IPS DF 19.7 (cell line): ENCODE results near the gene MAB21L3.

Experiments
- DNase-seq: peaks from one replicate; pipeline ENCODE4 v3.0.0-alpha.2; 2013; ENCODE audit warnings: low read depth, low spot score

The MAB21L3 gene

DNA sequence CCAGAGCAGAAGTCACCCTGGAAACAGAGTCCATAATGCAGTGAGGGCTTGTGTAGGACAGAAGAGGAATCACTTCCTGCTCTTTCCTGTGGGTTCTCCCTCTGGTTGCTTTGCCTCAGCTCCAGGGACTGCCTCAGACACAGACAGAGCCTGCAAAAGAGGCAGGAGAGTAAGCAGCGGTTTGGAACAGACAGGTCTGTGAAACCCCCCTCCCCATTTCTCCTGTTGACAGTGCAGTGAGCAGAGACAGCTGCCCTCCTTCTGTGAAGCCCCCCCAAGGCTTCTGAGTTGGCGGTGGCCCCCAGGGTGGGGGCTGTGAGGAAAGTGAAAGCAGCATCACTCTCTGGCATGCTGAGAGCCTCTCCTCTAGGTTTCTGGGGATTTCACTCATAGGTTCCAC is 53.0 kb downstream of the MAB21L3 start:
- DNase-seq = no peak

DNA sequence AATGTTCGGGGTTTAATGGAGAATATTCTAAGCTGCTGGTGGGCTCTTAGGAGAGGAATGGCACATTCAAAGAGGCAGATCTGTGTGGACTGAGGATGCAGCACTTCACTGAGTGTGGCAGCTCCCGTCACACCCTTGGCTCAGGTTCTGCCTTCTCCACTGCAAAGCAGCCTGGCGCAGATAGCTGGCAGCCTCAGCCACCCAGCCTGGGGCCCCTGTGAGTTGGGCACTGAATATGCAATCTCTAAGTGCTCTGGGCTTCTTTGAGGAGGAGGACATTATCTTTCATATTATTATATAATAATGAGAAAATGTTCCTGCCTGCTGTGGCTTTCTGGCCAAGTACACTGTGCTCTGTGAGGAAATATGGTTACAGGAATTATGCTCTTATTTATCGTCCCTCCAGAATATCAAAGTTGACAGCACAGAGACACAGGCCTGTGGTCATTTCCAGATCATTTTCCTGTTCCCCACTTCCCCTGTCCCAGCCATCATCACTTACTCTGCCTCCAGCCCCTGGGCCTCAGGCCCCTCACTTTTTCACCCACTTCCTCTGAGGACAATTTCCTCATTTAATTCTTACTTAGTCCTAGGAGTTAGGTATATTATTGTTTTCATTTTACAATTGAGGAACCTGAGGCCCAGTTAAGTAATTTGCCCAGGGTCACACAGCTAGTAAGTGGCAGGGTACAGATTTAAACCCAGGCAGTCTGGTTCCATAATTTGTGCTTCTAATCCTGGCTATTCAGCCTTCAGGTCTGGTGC is 53.6 kb downstream of the MAB21L3 start:
- no peak for DNase-seq

DNA sequence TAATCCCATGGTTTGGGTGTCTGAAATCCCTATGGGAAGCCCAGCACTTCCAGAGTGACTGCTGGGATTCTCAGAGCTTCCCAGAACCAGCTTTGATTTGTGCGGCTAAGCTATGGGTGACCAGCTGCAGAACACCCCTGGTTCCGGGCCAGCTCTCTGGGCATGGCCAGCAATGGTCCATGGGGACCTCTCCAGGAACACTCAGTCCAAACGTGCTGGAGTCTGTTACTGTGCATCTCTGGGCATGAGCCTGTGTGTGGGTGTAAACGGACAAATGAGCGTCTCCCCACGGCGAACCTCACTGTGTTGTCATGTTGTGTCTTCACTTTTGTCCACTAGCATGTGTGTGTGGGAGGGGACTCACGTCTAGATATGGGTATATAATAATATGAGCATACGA is 54.4 kb downstream of the MAB21L3 start:
- DNase-seq = no peak

DNA sequence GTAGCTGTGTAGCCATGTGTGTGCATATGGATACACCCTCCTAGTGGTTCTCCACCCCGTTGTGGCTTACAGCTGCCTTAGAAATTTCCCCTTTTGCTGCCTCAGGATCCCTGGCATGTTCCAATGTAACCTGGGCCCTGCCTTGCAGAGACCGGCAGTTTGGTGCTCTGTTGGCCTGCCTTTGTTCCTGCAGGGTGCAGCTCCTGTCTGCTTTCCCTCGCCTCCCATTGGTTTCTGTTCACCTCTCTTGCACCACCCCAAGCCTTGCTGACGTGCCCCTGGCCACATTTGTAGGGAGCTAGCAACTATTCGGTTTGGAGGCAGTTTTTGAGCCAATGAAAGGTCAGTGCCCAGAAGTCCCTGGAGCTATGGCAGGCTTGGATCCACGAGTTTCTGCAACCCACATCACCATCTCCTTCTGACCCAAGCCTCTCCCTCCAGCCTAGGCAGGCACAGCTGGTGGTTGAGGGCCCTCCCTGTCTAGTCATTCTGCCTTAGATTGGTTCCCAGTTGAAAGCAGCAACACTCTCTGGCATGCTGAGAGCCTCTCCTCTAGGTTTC is 54.9 kb downstream of the MAB21L3 start:
- DNase-seq = no peak

DNA sequence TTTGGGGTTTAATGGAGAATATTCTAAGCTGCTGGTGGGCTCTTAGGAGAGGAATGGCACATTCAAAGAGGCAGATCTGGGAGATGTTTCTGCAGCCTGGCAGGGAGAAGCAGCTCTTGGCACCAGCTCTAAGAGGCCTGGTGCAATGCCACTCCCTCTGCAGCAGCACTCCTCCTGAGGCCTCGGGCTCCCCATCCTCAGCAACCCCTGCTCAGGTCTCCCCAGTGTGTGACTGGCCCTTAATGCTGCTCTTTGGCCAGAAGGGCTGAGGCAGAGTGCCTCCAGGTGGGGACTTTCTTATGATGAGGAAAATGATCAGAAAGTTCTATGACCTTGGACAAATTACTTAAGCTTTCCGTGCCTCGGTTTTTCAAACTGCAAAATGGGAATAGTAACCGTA is 55.5 kb downstream of the MAB21L3 start:
- DNase-seq = no peak

DNA sequence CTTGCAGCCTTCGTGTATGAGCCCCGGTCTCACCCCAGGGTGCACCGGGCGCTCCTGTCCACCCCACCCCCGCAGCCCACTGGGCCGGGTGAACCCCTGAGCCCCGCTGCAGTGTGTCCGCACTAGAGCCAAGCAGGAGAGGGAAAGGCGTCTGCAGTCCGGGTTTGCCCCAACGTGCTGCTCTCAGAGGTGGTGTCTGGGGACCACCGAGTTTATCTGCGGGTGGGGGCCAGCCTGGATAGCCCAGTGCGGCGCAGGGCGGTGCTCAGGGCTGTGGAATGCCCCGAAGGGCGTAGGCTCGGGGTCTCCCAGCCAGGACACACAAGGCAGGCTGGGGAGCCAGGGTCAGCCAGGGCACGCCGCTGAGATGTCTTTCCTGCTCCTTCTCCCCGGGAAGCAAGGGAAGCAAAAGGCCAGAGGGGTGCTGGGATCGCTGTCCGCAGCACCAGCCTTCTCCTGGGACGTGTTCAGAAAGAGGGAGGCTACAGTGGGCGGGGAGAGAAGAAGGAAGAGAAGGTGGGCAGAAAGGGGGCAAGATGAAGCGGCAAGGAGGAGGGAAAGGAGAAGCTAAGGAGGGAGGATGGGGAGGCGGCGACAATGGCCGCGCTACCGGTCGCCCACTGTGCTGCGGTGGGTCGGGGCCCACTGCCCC is 56.6 kb downstream of the MAB21L3 start:
- DNase-seq = no peak

DNA sequence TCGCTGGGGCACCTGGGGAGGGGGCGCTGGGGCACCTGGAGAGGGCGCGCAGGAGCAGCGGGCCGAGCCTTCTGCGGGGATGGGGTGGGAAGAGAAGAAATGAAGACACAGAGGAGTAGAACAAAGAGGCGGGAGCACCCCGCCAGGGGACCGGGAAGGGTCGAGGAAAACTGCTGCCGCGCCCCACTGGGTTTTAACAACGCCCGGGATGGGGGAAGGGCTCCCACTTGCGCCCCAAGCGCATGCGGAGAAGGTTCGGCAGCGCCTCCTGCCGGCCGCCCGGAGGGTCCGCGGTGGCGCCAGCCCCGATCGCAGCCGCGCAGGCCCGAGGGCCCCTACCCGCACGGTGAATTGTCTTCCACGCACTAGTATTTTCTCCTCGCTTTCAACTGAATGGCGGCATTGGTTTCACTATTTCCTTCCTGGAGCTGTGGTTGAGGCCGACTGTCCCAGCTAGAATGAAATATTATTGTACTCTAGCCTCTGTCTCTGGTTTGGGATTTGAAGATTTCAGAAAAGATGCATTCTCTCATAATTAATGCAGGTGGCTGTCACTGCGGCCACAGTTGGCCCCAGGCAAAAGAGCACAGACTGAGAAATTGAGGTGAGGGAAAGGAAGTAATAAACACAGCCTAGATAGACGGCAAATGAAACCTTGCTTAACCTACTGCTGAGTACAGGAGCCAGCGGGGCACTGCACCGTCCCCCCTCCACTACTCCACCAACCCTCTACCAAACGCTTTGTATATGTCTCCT is 57.3 kb downstream of the MAB21L3 start:
- DNase-seq = no peak

DNA sequence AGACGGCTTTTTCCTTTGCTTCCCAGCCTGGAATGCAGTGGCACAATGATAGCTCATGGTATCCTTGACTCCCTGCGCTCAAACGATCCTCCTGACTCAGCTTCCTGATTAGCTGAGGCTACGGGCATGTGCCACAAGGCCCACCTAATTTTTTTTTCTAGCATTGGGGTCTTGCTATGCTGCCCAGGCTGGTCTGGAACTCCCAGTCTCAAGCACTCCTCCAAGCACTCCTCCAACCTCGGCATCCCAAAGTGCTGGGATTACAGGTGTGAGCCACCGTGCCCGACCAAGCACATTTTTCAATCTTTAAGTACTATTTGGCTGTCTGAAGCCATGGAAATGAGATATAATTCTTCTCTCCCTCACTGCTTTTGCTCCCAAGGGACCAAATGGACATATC is 58.7 kb downstream of the MAB21L3 start:
- DNase-seq = no peak

DNA sequence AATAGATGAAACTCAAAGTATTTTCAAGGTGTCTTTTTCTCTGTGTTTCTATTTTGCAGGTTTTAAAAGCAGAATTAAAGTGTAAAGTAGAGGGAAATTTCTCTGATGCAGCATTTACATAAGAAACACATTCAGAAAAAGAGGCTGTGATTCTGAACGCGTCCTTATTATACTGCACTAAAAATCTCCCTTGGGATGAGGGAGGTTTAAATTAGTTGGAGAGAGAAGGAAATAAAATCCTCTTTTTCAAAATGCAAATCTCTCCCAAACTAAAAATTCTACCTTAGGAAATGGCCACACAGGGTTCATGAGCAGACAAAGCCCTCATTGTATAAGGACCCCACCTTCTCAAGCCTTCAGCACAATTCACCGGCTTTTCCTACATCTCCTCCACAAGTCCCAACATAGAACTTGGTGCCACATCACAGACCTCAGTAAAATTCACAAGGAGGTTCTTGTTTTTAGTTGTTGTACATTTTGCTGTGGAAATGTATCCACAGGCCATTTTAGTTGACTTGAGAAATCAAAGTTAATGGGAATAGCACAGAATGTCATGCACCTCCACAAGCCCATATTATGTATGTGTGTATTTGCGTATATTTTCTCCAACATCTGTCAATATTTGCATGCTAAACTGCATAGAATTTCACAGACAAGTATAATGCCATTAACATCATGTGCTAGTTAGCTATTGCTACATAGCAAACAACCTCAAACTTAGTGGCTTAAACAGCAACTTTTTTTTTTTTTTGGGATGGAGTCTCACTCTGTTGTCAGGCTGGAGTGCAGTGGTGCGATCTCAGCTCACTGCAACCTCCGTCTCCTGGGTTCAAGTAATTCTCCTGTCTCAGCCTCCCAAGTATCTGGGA is 59.8 kb downstream of the MAB21L3 start:
- no peak for DNase-seq

DNA sequence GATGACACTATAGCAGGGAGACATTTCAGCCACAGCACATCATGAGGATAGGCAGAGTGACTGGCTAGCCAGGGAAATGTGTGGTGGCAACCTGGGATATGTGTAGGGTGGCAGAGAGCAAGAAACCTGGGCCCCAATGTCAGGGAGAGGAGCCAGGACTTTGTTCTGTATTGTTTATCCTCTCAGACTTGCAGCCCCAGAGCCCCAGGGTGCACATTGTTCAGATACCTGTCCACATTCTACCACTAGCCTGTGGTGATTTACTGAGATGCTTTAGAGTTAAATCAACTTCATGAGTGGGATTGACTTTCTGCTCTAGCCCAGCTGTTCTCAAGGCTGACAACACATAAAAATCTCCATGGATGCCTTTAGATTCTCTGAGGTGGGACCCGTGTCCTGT is 61.5 kb downstream of the MAB21L3 start:
- no peak for DNase-seq

DNA sequence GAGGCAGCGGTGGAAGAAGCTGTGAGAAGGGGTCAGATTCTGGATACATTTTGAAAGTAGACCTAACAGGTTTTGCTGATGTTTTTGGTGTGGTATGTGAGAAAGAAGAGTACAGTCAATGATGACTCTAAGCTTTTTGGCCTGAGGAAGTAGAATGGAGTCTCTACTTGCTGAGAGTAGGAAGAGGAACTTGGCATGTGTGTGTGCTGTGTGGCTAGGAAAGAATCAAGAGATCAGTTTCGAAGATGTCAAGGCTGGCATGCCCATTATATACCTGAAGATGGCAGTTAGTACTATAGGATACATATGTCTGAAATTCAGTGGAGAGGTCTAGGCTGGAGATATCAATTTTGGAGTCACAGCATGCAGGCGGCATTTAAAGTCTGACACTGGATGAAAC is 64.4 kb downstream of the MAB21L3 start:
- no peak for DNase-seq

DNA sequence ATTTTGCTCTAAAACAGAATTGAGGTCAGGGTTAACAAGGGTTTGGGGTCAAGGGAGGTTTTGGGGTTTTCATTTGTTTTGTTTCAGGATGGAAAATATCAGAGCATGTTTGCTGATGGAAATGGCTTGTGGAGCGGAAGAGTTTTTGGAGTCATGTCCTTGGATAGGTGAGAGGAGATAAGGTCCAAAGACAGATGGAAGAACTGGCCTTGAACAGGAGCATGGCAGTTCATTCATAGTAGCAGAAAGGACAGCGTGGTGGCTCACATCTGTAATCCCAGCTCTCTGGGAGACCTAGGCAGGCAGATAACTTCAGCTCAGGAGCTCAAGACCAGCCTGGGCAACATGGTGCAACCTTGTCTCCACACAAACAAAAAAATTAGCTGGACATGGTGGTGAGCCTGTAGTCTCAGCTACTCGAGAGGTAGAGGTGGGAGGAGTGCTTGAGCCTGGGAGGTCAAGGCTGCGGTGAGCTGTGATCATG is 65.1 kb downstream of the MAB21L3 start:
- DNase-seq = no peak

DNA sequence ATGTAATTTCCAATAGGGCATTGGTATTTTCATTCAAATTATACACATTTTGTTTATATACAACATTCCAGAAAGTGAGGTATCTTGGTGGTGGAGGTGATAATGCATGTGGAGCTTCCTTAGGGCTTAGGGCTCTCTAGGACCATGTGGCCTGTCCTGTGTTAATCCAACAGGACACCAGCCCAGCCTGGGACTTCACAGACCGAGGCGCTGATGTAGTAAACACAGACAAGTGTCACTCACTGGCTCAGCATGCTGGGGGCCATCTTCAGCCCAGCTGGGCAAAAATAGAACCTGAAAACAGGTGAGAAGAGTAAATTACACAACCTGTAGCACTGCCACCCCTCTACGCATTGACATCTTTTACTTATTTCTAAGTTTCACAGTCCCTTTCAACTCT is 66.7 kb downstream of the MAB21L3 start:
- no peak for DNase-seq

DNA sequence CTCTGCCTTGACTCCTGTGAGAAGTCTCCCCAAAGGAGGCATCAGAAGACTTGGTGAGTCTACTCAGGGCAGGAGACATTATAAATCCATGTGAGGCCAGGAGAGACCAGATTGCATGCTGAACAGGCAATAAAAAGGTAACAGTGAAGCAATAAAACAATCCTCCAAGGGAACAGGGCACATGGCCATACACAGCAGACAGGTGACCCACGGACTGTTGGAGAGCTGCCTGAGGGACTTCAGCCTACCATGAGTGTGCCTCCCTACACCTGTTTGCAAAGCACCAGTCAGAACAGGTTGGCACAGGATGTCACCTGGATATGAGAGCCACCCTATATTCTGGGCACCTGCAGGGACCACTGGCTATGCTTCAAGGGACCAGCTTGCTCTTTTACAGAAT is 67.6 kb downstream of the MAB21L3 start:
- no peak for DNase-seq

DNA sequence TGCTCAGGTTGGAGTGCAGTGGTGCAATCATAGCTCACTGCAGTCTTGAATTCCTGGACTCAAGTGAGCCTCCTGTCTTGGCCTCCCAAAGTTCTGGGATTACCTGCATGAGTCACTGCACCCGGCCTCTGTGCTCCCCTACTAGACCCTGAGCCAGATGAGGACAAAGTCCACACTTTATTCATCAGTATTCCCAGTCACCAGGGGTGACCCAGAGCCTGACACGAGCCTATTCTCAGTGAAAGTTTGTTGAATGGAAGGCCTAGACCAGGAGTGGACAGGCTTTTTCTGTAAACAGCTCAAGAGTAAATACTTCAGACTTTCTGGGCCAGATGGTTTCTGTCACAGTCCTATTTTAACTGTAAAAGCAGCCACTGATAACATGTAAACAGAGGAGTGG is 68.2 kb downstream of the MAB21L3 start:
- DNase-seq = no peak

DNA sequence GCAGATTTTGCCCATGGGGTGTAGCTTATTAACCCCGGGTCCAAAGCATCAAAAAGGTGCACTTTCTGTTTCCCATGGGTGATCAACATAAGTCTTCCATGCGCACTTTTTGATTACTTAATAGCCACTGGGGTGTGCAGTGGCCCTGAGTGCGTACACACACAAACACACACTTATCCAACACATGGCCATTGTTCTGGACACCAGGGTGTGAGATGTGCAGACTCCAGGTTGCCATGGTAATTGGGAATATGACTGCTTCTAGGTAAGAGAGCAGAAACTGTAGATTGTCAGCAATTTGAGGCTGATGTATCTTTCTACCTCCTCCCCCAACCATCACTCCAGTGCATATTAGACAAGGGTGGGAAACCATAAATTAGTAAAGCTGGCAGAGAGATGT is 68.8 kb downstream of the MAB21L3 start:
- no peak for DNase-seq

DNA sequence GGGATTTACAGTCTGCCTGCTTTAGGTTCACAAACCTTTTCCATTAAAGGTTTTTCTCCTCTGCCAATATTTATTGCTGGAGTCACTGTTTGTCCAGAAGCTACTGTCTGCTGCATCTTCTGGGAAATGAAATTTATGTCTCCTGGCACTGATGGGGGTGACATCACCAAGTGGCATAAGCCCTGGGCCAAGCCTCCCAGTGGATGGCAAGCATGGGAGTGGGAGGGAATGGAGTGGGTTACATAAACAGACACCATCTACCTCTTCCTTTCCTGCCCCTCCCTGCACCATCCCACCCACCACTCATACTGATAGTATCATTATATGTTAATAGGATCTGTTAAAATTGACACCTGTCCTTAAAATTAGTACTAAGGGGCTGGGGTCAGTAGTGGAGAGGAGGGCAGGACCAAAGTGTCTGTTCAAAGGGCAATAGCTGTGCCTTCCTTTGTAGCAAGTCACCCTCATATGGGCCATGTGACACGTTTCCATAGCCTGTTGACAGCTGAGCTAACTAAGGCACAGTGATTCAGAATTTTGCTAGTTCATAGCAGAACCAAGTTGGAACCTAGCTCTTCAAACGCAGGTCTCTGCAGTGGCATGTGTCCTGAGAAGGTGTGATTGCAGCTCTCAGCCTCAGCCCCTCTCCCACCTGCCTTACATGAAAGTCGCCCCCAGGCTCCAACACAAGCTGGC is 71.0 kb downstream of the MAB21L3 start:
- DNase-seq = no peak
